Mesenteric fat pad (tissue), 1 donor: ENCODE measurements around the gene CNPY2. TPM values are rescaled to one million over a fixed set of nuclear protein-coding genes. Genes with fewer than 3 reads are reported as not detected.
"Not testable (repeated sequence)": the region's sequence is repeated elsewhere in the genome, so short reads cannot be mapped to it uniquely, and the experiment has no call there.

Source experiments
- DNase-seq: peaks from one replicate; pipeline ENCODE4 v3.0.0-alpha.2; 2020; ENCODE audit warnings: low spot score
- long read RNA-seq: library from polyadenylated mRNA; unstranded; transcript quantifications from one replicate; pipeline ENCODE4 v2.0.0, GENCODE V29; 2020
- total RNA-seq: library from RNA; stranded (reverse); fragmentation: NEBNext Ultra II Directional; extraction: Animal tissue kit (Norgen Biotek cat#: 25700); gene quantifications from one replicate; pipeline ENCODE4 v1.2.1, GENCODE V29; 2021
- donor health status: DM: yes; HTN: yes; CAD: no.

The CNPY2 gene
- total RNA-seq, result 87.9 TPM
- long read RNA-seq, transcript CNPY2-206 (3 exons, 817 nt), result minor isoform, 10 of 40 reads
- long read RNA-seq, transcript CNPY2-201 (6 exons, 1,214 nt), result major isoform, 20 of 40 reads
- long read RNA-seq, partial matches to known transcripts, result 1 of 40 reads
- long read RNA-seq, other reads (novel, unspliced or antisense), result 9 of 40 reads

DNA sequence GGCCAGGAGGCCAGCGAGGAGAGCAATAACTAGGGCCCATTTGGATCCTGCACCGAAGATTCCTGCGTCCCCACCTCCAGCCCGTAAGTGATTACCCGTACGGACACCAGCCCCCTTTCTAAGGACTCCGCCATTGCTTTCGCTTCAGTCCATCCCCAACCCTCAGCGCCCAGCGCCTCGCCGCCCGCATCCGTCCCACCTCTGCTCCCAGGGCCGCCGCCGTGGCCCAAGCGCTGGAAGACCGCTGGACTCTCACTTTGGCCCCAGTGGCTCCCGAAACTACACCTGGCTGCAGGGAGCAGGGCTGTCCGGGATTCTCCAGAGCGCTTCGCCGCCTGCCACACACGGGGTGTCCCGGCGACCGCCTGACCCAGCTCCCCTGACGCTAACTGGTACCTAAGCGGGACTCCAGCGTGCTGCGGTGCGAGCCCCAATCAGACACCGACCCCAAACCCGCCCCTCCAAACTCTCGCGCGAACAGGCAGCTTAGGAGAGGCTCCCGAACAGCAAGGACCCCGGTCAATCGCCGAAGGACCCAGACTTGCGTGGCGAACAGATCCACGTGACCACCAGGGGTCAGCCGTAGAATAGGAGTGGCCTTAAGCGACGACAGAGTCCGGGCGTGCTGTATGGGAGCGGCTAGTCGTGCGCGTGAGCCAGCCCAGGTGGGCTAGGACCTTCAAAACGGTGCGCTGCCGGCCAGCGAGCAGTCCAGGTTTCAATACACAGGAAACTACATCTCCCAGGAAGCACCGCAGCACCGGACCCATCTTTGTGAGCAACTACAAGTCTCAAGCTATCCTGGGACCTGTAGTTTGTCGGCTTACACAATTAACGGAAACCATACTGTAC is at the start of gene CNPY2:
TSS of gene CNPY2 (minus strand) at position 367 of the 852 bp plus-strand sequence. CDS start 771 bp downstream, outside the sequence.
- peak; percentile 96 for DNase-seq

DNA sequence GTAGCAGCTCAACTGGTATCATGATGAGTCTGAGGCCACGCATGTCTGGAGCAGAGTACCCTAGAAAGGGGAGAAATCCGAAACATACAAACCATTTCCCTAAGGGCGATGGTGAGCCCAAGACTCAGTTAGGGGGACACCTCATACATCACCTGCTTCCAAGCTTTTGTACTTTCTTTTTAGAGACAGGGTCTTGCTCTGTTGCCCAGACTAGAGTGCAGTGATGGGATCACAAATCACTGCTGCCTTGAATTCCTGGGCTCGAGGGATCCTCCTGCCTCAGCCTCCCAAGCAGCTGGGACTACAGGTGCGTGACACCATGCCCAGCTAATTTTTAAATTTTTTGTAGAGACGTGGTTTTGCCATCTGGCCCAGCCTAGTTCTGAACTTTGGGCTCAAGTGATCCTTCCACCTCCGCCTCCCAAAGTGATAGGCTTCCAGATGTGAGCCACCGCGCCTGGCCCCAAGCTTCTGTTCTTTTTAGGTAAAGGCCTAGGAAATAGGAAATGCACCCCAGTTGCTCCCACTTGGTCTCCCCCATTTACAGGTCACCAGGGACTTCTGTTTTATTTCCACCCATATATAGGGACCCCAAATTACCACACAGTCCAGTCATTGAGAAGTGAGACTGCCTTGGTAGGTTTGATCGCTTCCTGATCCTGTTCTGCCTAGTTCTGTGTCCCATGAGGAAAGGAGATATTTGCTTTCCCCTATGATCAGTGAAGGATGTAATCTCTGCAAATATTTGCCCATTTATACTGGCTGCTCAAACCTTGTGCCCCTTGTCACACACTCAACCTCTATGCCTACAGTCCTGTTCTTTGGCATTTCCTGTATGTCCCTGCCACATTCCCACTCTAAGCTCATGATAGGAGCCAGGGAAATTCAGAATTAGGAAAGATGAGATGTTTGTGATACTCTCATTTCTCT is 46.6 kb upstream of the CNPY2 start, which contains the start of gene APOF:
TSS of gene APOF (minus strand) at position 728 of the 930 bp plus-strand sequence. CDS start at position 616, 112 bp downstream.
- no peak for DNase-seq

DNA sequence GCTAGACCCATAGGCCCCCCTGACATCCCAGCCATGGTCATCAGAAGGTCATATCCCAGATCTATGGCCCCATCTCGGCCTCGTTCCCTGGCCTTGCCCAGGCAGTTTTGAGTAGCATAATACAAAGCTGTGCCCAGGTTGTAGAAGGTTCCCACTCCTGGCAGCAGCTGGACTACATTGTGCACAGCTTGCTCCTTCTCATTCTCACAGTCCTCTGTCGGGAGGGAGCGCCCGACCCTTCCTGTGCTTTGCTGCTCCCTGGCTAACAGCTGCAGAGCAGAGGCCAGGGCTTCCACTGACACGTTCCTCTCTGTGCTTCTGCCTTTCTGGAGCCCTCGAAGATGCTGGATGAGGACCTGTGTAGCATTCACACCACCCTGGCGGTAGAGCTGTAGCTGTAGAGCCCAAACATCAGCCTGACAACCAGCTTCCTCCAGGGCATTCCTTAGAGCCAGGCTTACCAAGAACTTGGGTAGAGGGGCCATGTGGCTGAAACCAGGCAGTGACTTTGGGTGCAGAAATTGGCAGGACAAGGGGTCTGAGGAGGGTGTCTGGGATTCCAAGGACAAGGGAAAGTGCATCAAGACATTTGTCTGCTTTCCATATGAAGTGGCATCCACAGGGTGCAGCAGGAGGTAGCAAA is 45.8 kb upstream of the CNPY2 start:
- DNase-seq, result no peak

DNA sequence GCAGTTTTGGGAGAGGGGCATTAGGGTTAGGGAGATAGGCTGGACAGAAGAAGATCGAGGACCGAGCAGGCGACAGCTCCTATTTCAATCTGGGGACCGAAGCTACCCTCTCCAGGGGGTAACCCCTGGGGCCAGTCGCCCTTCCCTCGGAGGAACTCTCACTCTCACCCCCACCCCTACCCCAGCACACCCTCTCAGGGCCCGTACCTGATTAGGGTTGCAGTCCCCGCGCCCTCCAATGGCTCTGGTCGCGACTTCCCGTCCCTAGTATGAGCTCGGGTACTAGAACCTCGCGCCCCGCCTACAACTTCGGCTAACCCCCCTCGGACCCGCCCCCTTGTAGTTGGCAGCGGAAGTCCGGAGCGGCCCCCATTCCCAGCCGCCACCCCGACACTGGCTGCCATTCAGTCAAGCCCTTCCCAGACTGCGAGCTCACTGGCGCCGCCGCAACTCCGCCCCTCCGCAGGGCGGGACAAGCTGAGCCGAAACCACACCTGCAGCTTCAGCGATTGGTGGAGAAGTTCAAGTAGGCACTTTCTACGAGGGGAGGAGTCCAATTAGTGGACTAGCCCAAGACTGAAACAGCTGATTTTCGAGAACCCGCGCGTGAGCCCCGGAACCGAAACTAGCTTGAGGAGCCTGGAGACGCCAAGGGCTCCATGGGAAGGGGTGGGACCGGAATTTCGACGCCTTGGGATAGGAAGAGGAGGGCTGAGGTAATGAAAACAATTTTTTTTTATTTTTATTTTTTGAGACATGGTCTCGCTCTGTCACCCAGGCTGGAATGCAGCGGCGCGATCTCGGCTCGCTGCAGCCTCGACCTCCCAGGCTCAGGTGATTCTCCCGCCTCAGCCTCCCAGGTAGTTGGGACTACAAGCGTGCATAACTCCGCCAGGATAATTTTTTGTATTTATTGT is 44.3 kb upstream of the CNPY2 start, which contains the start of gene STAT2:
TSS of gene STAT2 (minus strand) at position 257 of the 917 bp plus-strand sequence. CDS start 3,536 bp downstream, outside the sequence.
- peak; percentile 99 for DNase-seq

DNA sequence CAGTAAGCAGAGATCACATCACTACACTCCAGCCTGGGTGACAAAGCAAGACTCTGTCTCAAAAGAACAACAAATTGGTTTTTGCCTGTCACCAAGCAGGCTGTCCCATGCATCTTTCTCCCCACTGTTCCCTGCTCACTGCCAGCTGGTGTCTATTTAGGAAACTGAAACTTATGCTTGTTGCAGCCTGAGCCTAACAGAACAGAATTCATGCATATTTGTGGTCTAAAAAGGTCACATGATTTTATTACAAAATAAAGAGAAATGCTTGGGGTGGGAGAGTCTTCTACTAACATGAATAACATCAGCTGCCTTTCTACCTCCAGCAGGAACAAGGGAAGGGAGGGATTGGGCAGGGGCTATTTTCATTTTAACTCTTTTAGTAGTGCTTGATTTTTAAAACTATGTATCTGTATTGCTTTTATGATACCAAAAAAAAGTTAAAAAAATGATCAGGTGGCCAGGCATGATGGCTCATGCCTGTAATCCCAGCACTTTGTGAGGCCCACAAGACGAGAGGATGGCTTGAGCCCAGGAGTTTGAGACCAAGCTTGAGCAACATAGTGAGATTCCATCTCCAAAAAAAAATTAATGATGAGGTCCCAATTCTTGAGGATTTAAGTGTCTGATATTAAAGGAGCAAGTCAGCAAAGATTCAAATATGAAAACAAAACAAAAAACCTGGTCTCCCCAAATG is 43.2 kb upstream of the CNPY2 start:
- no peak for DNase-seq

DNA sequence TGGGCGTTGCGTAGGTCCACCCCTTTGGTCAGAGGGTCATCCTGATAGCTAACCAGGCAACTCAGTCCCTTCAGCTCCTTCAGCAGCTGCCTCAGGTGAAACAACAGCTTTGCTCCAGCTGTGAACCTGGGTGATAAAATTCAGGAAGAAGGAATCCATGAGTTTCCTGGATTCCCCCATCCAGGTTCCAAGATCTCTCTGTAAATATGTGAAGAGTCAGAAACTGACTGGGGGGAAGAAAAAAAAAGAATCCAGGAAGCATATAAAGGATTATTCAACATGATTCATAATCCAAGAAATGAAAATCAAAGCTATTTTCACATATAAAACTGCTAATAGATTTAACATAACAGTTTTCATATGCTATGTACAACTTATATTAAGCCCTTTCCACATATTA is 35.5 kb upstream of the CNPY2 start:
- DNase-seq, result no peak

DNA sequence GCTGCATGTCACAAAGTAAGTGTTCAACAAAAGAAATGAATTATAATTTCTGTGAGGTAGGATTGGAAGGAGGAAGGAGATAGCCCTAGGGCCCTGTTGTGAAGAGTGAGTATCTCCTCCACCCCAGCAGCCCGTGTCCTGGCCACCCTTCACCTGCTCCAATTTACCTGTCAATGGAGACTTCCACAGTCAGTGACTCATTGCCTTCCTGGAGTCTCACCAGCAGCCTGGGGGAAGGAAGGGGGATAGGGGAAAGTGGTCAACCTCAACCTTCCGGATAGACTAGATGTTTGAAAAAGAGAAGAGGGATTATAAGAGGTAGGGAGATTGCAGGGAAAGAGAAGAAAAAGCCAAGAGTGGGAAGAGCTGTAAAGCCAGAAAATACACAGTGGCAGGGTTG is 34.9 kb upstream of the CNPY2 start:
- no peak for DNase-seq

DNA sequence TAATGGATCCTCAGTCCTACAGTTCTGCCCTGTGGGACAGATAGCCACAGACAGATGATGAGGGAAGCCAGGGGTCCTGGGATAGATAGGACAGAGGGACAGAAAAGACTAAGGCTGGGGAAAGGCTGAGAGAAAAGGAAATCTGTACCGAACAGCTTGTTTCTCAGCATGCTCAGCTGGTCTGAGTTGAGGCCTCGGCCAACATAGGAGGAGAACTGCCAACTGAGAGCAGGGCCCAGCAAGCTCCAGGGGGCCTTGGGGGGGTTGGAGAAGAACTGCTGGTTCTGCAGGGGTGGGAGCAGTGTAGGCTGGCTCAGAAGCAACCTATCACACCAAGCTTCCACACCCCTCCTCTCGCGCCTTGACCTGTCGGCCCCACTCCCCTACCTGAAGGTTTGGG is 33.0 kb upstream of the CNPY2 start:
- DNase-seq, result peak; percentile 43

DNA sequence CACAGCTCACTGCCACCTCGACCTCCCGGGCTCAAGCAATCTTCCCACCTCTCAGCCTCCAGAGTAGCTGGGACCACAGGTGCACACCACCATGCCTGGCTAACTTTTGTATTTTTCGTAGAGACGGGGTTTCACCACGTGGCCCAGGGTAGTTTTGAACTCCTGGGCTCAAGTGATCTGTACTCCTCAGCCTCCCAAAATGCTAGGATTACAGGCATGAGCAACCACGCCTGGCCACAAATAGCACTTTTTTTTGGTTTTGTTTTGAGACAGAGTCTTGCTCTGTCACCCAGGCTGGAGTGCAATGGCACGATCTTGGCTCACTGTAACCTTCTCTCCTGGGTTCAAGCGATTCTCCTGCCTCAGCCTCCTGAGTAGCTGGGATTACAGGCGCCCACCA is 31.5 kb upstream of the CNPY2 start:
- DNase-seq, result not testable (repeated sequence)

DNA sequence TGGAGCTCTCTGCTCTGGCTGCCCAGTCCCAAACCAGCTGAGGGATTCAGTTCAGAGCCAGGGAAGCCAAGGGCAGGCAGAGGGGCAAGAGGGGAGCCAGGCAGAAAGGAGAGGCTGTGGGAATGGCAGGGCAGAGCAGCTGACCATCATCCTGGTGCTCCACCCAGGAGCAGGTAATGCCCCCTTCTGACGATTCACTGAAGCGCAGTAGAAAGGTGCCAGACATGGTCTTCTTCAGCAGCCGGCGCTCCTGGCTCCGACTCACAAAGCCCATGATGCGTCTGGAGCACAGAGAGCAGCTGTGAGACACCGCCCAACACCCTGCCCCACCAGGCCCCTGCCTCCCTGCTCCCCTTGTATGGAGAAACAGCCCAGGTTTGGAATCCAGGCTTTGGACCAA is 30.9 kb upstream of the CNPY2 start:
- no peak for DNase-seq

DNA sequence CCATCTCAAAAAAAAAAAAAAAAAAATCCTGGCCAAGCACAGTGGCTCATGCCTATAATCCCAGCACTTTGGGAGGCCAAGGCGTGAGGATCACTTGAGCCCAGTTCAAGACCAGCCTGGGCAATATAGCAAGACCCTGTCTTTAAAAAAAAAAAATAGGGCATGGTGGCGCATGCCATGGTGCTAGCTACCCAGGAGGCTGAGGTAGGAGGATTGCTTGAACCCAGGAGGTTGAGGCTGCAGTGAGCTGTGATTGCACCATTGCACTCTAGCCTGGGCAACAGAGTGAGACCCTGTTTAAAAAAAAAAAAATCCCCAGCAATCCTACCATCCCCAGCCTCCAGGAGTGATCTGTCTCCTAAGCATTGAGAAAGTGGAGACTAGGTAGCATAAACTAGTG is 26.5 kb upstream of the CNPY2 start:
- not testable (repeated sequence) for DNase-seq

DNA sequence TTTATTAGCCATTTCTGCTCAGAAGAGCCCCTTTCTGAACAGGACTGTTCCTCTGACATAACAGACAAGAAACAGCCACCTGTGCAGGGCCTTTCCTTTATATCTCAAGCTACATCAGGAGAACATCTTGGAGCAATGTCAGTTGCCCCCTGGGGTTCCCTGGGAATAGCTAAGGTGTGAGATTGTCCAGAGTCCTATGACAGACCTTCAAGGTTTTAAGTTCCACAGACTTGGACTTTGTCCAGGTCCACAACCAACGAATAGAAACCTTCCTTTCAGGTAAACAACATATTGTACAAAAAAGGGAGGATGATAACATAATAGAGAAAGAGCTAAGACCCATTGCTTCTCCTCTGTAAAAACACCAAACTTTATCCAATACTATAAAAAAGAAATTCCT is 25.8 kb upstream of the CNPY2 start:
- no peak for DNase-seq

DNA sequence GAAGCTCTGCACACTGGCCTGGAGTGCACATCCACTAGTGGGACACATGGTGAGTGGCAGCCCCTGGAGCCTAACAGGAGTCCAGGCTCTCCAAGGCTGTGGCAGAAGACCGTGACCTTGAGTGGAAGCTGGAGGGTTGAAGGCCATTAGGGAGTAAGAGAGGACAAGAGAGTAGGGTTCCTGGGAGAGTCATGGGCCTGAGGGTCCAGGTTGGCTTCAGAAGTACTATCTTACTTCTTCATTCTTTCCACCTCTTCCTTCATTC is 23.3 kb upstream of the CNPY2 start:
- DNase-seq, result no peak

DNA sequence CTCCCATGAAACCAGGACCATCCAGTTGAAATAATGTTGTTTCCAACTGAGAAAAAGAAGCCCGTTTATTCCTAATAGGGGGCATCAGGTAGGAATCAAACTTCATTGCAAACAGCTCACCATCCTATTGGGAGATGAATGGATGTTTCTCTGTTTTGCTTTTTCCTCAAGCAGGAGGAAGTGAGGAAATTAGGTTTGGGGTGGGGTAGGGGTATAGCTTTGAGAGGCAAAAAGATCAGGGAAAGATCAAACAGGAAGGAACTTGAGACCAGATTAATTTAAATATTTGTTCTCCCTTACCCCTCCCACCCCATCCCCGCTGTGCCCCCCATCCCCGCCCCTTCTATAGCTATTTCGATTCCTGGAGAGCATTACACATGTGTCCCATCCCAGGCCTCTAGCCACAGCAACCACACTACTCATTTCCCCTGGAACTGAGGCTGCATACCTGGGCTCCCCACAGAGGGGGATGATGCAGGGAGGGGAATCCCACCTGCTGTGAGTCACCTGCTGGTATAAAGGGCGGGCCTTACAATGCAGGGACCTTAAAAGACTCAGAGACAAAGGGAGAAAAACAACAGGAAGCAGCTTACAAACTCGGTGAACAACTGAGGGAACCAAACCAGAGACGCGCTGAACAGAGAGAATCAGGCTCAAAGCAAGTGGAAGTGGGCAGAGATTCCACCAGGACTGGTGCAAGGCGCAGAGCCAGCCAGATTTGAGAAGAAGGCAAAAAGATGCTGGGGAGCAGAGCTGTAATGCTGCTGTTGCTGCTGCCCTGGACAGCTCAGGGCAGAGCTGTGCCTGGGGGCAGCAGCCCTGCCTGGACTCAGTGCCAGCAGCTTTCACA is 22.7 kb upstream of the CNPY2 start, which contains the start of gene IL23A:
TSS of gene IL23A (plus strand) at position 577 of the 850 bp plus-strand sequence. CDS start at position 738, 161 bp downstream.
- DNase-seq, result no peak

DNA sequence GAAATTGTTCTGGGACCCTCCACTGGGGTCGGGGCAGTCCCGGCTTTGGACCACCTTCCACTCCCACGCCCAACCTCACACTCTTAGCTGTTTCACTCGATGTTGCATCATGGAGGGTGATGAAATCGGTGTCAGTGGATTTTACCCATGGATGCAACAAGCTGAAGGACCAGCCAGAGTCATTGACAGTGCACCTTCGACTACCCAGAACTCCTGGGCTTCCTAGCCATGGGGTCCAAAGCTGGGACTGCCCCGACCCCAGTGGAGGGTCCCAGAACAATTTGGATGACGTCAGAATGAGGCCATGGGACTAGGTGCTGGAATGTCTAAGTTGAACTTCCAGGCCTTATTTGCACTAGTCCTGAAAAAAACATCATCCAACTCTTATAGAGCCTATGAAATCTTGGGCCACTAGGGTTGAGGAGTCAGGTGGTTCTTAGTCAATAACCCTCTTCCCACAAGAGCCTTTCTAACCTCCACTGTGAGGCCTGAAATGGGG is 22.0 kb upstream of the CNPY2 start:
- DNase-seq, result no peak

DNA sequence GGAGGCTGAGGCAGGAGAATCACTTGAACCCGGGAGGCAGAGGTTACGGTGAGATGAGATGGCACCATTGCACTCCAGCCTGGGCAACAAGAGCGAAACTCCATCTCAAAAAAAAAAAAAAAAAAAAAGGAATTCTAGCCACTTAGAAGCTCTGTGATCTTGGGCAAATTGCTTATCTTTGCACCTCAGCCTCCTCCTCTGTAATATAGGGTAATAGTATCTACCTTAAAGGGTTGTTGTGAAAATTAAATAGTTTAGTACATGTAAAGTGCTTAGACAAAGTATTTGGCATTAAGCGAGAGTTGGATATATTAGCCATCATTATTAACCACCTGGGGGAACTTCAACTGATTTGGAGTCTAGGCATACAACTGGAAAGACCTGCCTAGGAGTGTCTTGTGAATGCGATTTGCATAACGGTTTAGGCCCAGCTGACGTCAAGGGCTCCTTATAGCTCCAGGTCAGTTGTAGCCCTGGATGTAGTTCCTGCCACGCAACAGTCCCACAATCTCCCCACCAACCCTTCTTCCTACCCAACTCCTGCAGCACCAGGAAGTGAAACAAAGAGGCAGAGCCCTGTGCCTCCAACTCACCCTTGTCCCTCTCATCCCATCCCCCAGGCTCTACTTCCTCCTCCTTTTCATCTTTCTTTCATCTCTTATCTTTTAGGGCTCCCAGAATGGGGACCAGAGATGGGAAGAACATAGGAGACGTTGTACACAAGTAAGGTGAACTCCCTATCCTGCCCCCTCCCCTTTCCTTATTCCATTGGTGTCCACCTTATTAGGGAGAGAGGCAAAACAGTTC is 20.8 kb upstream of the CNPY2 start:
- no peak for DNase-seq

DNA sequence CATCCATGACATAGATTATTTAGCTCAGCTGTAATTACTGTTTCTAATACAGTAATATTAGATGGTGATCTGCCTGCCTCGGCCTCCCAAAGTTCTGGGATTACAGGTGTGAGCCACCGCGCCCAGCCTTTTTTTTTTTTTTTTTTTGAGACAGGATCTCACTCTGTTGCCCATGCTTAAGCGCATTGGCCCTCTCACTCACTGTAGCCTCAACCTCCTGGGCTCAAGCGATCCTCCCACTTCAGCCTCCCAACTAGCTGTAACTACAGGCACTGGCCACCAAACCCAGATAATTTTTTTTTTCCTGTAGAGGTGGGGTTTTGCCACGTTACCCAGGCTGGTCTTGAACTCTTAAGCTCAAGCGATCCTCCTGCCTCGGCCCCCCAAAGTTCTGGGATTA is 19.7 kb upstream of the CNPY2 start:
- DNase-seq, result not testable (repeated sequence)

DNA sequence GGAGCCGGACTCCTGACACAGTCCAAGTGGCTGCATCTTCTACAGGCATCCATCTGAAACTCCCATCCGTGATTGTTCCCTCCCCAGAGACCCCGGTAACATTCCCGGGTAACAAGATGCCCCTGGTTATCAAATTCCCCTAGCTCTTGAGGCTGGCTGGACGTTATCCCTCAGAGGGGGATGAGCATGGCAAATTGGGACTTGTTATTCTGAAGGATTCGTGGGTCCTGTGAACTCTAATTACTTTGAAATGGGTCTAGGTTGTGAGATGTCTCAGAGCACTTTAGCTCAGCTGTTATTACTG is 18.7 kb upstream of the CNPY2 start:
- no peak for DNase-seq
